Kidney (tissue), 14 donors: ENCODE data around the gene GALR3. TPM values are rescaled to one million over a fixed set of nuclear protein-coding genes. Genes with fewer than 3 reads are reported as not detected.

Experiments used
- DNase-seq, 5 donors: peaks; one replicate each; pipeline ENCODE4 v3.0.0-alpha.2; 2013 to 2020
- FAIRE-seq: peaks from 2 replicates; lab custom pipeline; 2012; peaks lifted over from hg19 to GRCh38; lab: Jason Lieb, UNC
- H3K27ac ChIP-seq, 2 donors: one replicate each; pipeline ENCODE4 v1.7.0; 2013; ENCODE audit warnings: low read depth in 2 of 2, low read length in 2 of 2, inconsistent platforms in 1 of 2
- H3K27me3 ChIP-seq: one replicate; pipeline ENCODE4 v1.7.1; 2013; ENCODE audit warnings: low read length, inconsistent platforms; ENCODE audit not compliant: control insufficient read depth, insufficient read depth
- H3K36me3 ChIP-seq, 3 donors: one replicate each; pipeline versions ENCODE4 v1.7.0 to v1.7.1; 2013; ENCODE audit warnings: low read length in 3 of 3, control low read depth in 1 of 3, inconsistent platforms in 1 of 3; ENCODE audit not compliant: insufficient read depth in 3 of 3, control insufficient read depth in 2 of 3
- H3K4me1 ChIP-seq, 3 donors: one replicate each; pipeline versions ENCODE4 v1.7.0 to v1.7.1; 2013; ENCODE audit warnings: low read length in 3 of 3, inconsistent platforms in 1 of 3, low read depth in 1 of 3; ENCODE audit not compliant: control insufficient read depth in 2 of 3, insufficient read depth in 2 of 3
- H3K4me3 ChIP-seq, 3 donors: one replicate each; pipeline versions ENCODE4 v1.7.0 to v1.8.1; 2013; ENCODE audit warnings: low read length in 3 of 3, control low read depth in 1 of 3, inconsistent platforms in 1 of 3
- H3K9ac ChIP-seq, 3 donors: one replicate each; pipeline versions ENCODE4 v1.7.0 to v1.7.1; 2013; ENCODE audit warnings: low read length in 3 of 3, control low read depth in 1 of 3, inconsistent platforms in 1 of 3
- H3K9me3 ChIP-seq, 3 donors: one replicate each; pipeline versions ENCODE4 v1.7.0 to v1.7.1; 2013; ENCODE audit warnings: low read length in 3 of 3, control low read depth in 1 of 3, inconsistent platforms in 1 of 3; ENCODE audit not compliant: control insufficient read depth in 2 of 3, insufficient read depth in 1 of 3
- CTCF ChIP-seq: IDR thresholded peaks from 3 replicates; pipeline ENCODE4 v1.5.1; 2012; ENCODE audit warnings: mild to moderate bottlenecking, moderate library complexity, borderline replicate concordance; ENCODE audit not compliant: insufficient read depth; ENCODE audit errors: extremely low read depth
- intact Hi-C: fragments of 100-400 bp; cut with DNase I; formaldehyde crosslinking; loops from one replicate; pipeline ENCODE4 v1.11.1; 2022
- microRNA-seq: library from miRNA; unstranded; fragments of <30 nt; microRNA quantifications from one replicate; pipeline ENCODE4 v1.2.0, GENCODE V29; 2020
- polyA plus RNA-seq: library from polyadenylated mRNA; stranded (reverse); fragments of 350-450 nt; fragmentation: Illumina TruSeq; extraction: RNeasy Lipid Tissue Mini Kit (QIAGEN cat#74804); gene quantifications from one replicate; pipeline ENCODE4 v1.2.3, GENCODE V29; 2014; ENCODE audit warnings: low read depth, low replicate concordance; ENCODE audit not compliant: insufficient read depth
- total RNA-seq: library from RNA; stranded (reverse); fragmentation: NEBNext Ultra II Directional; extraction: Animal tissue kit (Norgen Biotek cat#: 25700); gene quantifications from one replicate; pipeline ENCODE4 v1.2.1, GENCODE V29; 2021
- donor health status: control.
- donor health status: control.
- donor health status: control.
- donor health status: control.
- donor health status: control.
- donor health status: DM: yes; HTN: yes; CAD: no.
- donor health status: Normal renal cell carcinoma (clear cell type).

Gene GALR3
- total and polyA plus RNA-seq, 2 donors from 2014 or later: not detected

- intact Hi-C loops: loop anchor here (10.0 kb wide), 1 partner anchor 48 kb away; no protein-coding TSS in a partner anchor
These were observed 39.6 kb downstream of the GALR3 start for GRCh38 chr22:37862570-37863325.

GRCh38 chr22:37865510-37865909 is 42.3 kb downstream of the GALR3 start:
- FAIRE-seq (no peak), DNase-seq (no peak)
- peaks cover 0 to 7% (median 0%) of the 10 kb centered on the region in 3 donors for H3K4me1 ChIP-seq
- intact Hi-C loops: loop anchor here (10.0 kb wide), 1 partner anchor 51 kb away; no protein-coding TSS in a partner anchor
- H3K9me3 ChIP-seq: no peaks in the 10 kb centered on the region
- no peak overlapping the region for H3K4me3 ChIP-seq
- H3K27me3 ChIP-seq: no peaks in the 10 kb centered on the region
- no peak overlapping the region for H3K27ac ChIP-seq
- no peak for TF ChIP-seq CTCF
- H3K9ac ChIP-seq: no peak overlapping the region
- H3K36me3 ChIP-seq: peaks cover 19 to 61% (median 30%) of the 10 kb centered on the region in 3 donors

More at GRCh38 chr22:37862570-37863325, 39.6 kb downstream of the GALR3 start:
- no peaks in the 10 kb centered on the region for H3K27me3 ChIP-seq
- H3K4me1 ChIP-seq: peaks cover 0 to 7% (median 0%) of the 10 kb centered on the region in 3 donors
- peaks cover 19 to 59% (median 29%) of the 10 kb centered on the region in 3 donors for H3K36me3 ChIP-seq
- no peak overlapping the region for H3K27ac ChIP-seq
- no peak overlapping the region for H3K4me3 ChIP-seq
- no peaks in the 10 kb centered on the region for H3K9me3 ChIP-seq
- TF ChIP-seq CTCF: no peak
- DNase-seq: no peak
- H3K9ac ChIP-seq: no peak overlapping the region
- no peak for FAIRE-seq

GRCh38 chr22:37870273-37870672 is 47.1 kb downstream of the GALR3 start:
- peaks cover 10 to 48% (median 33%) of the 10 kb centered on the region in 3 donors for H3K36me3 ChIP-seq
- no peak overlapping the region for H3K27ac ChIP-seq
- intact Hi-C loops: no loop called here
- no peak overlapping the region for H3K9ac ChIP-seq
- H3K27me3 ChIP-seq: no peaks in the 10 kb centered on the region
- H3K4me1 ChIP-seq: no peaks in the 10 kb centered on the region
- no peak for DNase-seq
- no peak for FAIRE-seq
- H3K4me3 ChIP-seq: no peak overlapping the region
- TF ChIP-seq CTCF: no peak
- no peaks in the 10 kb centered on the region for H3K9me3 ChIP-seq

Small RNAs within 50 kb of the gene (microRNA-seq; reads per million reads assigned to microRNA genes)
- gene MIR659: not detected

Other genes starting within 250 kb of the GALR3 start
- gene LGALS2, start 243.3 kb upstream of the GALR3 start, total RNA-seq: 20.4 TPM
- gene LGALS2, start 243.3 kb upstream of the GALR3 start, polyA plus RNA-seq: 372 TPM
- 61.2 TPM for gene GGA1, start 214.5 kb upstream of the GALR3 start, total RNA-seq
- 37.5 TPM for gene GGA1, start 214.5 kb upstream of the GALR3 start, polyA plus RNA-seq
- gene SH3BP1, start 183.7 kb upstream of the GALR3 start, total RNA-seq: 12.8 TPM
- gene SH3BP1, start 183.7 kb upstream of the GALR3 start, polyA plus RNA-seq: 2.2 TPM
- 6.3 TPM for gene PDXP, start 164.7 kb upstream of the GALR3 start, total RNA-seq
- 29.6 TPM for gene PDXP, start 164.7 kb upstream of the GALR3 start, polyA plus RNA-seq
- 227 TPM for gene LGALS1, start 147.7 kb upstream of the GALR3 start, total RNA-seq
- 496 TPM for gene LGALS1, start 147.7 kb upstream of the GALR3 start, polyA plus RNA-seq
- gene NOL12, start 137.0 kb upstream of the GALR3 start, total RNA-seq: 27.5 TPM
- 26.3 TPM for gene NOL12, start 137.0 kb upstream of the GALR3 start, polyA plus RNA-seq
- 125 TPM for gene TRIOBP, start 126.3 kb upstream of the GALR3 start, total RNA-seq
- gene TRIOBP, start 126.3 kb upstream of the GALR3 start, polyA plus RNA-seq: 32.1 TPM
- 8.9 TPM for gene GCAT, start 15.4 kb upstream of the GALR3 start, total RNA-seq
- 35.9 TPM for gene GCAT, start 15.4 kb upstream of the GALR3 start, polyA plus RNA-seq
- gene ANKRD54, start 21.0 kb downstream of the GALR3 start, total RNA-seq: 21.3 TPM
- 26.6 TPM for gene ANKRD54, start 21.0 kb downstream of the GALR3 start, polyA plus RNA-seq
- gene EIF3L, start 26.0 kb downstream of the GALR3 start, total RNA-seq: 352 TPM
- 376 TPM for gene EIF3L, start 26.0 kb downstream of the GALR3 start, polyA plus RNA-seq
- gene MICALL1, start 82.9 kb downstream of the GALR3 start, total RNA-seq: 30.9 TPM
- 9.6 TPM for gene MICALL1, start 82.9 kb downstream of the GALR3 start, polyA plus RNA-seq
- 0.57 TPM for gene C22orf23, start 130.2 kb downstream of the GALR3 start, total RNA-seq
- gene C22orf23, start 130.2 kb downstream of the GALR3 start, polyA plus RNA-seq: 1.0 TPM
- 57.9 TPM for gene POLR2F, start 130.3 kb downstream of the GALR3 start, total RNA-seq
- 121 TPM for gene POLR2F, start 130.3 kb downstream of the GALR3 start, polyA plus RNA-seq
- 1.5 TPM for gene SOX10, start 161.2 kb downstream of the GALR3 start, total RNA-seq
- gene SOX10, start 161.2 kb downstream of the GALR3 start, polyA plus RNA-seq: 0.22 TPM
- gene PICK1, start 234.0 kb downstream of the GALR3 start, total RNA-seq: 43.4 TPM
- gene PICK1, start 234.0 kb downstream of the GALR3 start, polyA plus RNA-seq: 28.4 TPM